Measurements from ENCODE around the gene IRS4.

DNA sequence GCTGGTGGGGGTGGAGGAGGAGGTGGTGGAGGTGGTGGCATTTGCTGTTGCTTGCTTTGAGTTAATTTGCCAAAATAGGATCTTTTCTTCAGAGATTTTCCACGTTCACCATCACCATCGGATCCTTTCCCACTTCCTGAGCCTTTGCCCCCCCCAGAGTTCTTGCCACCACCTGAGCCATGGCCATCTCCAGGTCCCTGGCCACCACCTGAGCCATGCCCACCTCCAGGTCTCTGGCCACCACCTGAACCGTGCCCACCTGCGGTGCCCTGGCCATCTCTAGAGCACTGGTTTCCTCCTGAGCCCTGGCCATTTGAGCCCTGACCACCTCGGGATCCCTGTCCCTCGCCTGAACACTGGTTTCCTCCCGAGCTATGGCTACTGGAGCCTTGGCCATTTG, 1.9 kb downstream of the IRS4 start:
- TF ChIP-seq, protein P1, sequence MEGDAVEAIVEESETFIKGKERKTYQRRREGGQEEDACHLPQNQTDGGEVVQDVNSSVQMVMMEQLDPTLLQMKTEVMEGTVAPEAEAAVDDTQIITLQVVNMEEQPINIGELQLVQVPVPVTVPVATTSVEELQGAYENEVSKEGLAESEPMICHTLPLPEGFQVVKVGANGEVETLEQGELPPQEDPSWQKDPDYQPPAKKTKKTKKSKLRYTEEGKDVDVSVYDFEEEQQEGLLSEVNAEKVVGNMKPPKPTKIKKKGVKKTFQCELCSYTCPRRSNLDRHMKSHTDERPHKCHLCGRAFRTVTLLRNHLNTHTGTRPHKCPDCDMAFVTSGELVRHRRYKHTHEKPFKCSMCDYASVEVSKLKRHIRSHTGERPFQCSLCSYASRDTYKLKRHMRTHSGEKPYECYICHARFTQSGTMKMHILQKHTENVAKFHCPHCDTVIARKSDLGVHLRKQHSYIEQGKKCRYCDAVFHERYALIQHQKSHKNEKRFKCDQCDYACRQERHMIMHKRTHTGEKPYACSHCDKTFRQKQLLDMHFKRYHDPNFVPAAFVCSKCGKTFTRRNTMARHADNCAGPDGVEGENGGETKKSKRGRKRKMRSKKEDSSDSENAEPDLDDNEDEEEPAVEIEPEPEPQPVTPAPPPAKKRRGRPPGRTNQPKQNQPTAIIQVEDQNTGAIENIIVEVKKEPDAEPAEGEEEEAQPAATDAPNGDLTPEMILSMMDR (IDR thresholded peaks at IDR 0.05): no peak
- no peak for TF ChIP-seq POLR2A (IDR thresholded peaks at IDR 0.05)

Measured in upper lobe of left lung (tissue), 4 donors.